Adrenal gland (tissue), 5 donors: ENCODE data around the gene INPP4B.

ENCODE experiments used
- POLR2A ChIP-seq, 2 donors: fragments of 450-650 bp; IDR thresholded peaks; one replicate each; pipeline ENCODE4 v1.6.1; 2017; ENCODE audit warnings: antibody characterized with exemption in 2 of 2, mild to moderate bottlenecking in 2 of 2, moderate library complexity in 1 of 2
- TF ChIP-seq, protein P1 (sequence below), 6 experiments: fragments of 450-650 bp in 4 of 6; fragments of 200-600 bp in 2 of 6; sonication (generic) in 1 of 6; IDR thresholded peaks; 1 replicate in 5 of 6; 2 replicates in 1 of 6; pipeline versions ENCODE4 v1.5.1 to v1.8.0; 2016 to 2021; ENCODE audit warnings: antibody characterized with exemption in 6 of 6, mild to moderate bottlenecking in 2 of 6, moderate library complexity in 1 of 6
- donor health status: DM: no; HTN: no; CAD: no.

DNA sequence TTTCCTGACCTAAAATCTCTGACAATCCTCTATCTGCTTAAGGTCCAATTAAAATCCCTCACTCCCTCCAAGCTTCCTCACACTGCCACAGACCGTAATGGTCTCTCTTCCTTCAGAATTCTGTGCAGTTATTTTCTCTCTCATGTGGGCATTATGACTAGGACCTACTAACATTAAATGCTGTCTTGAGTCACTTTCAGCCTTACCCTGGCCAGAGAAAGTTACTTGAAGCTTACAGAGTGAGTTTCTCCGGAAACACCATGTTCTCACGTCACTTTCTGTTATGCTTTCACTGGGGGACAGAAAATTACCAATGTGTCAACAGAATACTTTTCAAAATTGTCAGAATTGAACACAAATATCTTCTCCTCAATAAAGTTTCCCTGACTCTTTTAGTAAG is 271.8 kb downstream of the INPP4B start:
- TF ChIP-seq POLR2A (IDR thresholded peaks at IDR 0.05) = no peak
- TF ChIP-seq, protein P1, sequence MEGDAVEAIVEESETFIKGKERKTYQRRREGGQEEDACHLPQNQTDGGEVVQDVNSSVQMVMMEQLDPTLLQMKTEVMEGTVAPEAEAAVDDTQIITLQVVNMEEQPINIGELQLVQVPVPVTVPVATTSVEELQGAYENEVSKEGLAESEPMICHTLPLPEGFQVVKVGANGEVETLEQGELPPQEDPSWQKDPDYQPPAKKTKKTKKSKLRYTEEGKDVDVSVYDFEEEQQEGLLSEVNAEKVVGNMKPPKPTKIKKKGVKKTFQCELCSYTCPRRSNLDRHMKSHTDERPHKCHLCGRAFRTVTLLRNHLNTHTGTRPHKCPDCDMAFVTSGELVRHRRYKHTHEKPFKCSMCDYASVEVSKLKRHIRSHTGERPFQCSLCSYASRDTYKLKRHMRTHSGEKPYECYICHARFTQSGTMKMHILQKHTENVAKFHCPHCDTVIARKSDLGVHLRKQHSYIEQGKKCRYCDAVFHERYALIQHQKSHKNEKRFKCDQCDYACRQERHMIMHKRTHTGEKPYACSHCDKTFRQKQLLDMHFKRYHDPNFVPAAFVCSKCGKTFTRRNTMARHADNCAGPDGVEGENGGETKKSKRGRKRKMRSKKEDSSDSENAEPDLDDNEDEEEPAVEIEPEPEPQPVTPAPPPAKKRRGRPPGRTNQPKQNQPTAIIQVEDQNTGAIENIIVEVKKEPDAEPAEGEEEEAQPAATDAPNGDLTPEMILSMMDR (IDR thresholded peaks at IDR 0.05) = no peak
